Inflammatory macrophage (primary cell): ENCODE results near the gene OXTR.
"Not testable (repeated sequence)": the region's sequence is repeated elsewhere in the genome, so short reads cannot be mapped to it uniquely, and the experiment has no call there.

Experiments used
- DNase-seq, 2 donors: peaks; one replicate each; pipeline ENCODE4 v3.0.0-alpha.2; 2020 to 2022

The OXTR gene

DNA sequence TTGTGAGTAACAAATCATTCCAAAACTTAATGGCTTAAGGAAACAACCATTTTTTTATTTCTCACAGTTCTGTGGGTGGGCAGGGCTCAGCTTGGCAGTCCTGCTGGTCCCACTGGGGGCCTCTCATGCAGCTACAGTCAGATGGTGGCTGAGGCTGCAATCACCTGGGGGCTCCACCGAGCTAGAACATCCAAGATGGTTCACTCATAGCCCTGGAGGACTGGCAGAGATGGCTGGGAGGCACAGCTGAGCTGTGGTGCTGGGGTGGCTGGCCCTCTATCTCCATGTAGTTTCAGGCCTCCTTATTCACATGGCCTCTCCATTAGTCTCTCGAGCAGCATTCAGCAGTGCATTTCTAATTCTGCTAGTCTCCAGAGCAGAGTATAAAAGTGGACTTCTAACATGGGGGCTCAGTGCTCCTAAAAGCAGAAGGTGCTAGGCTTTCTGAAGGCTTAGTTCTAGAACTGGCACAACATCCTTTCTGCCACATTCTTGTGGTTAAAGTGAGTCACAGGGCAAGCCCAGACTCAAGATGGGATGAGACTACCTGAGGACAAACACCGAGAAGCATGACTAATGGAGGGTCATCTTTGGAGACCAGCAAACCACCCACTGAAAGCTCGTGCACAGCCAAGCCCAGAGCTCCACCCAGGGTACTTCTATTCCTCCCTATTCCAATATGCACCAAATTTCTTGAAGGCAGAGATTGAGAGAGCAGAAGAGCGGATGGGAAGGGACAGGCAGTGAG lies 29.5 kb downstream of the OXTR start:
- DNase-seq, result no peak

DNA sequence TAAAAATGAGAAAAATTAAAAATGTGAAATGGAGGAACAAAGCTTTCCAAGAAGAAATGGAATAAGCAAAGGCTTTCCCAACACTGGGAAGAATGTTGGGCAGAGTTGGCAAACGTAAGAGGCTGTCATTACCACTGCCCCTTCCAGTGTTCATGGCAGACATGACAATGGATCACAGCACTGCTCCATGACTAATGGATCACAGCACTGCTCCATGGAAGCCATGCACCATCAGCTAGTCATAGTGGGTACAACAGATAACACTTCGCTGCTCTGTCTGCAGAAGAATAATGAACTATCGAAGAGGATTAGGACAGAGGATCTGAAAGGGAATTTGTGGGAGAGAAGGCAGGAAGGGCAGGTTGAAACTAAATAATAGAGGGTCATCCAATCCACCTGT lies 30.8 kb downstream of the OXTR start:
- no peak for DNase-seq

DNA sequence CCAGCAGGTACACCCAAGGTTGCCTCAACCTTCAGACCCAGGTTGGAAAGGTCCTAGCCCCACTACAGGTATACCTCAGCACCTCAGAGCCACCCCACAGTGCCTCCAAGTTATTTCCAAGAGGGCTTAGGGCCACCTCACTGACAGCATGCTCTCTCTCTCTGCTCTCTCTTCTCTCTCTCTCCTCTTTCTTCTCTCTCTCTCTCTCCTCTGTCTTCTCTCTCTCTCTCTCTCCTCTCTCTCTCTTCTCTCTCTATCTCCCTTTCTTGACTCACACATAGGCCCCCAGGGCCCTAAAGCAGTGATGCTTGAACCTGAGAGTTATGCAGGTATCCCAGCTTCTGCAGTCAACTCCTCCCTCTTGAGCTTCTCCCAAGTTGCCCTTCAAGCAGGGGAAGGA lies 31.6 kb downstream of the OXTR start:
- no peak for DNase-seq

DNA sequence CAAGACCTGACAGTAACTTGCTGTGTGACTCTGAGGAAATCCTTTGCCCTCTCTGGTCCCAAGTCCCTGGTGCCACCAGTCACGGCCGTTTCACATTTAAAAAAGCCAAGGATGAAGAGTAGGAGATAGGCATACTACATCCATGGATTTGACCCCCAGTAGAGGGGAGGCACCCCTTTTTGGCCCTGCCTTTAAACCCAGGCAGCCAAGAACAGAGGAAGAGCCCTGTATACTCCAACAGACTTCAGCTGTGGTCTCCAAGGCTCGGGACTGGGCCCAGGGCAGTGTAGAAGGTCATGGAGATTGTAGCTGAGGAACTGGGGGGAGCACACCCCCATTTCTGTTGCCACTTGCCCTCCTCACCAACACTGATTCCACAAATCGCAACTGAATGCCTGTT lies 32.1 kb downstream of the OXTR start:
- no peak for DNase-seq

DNA sequence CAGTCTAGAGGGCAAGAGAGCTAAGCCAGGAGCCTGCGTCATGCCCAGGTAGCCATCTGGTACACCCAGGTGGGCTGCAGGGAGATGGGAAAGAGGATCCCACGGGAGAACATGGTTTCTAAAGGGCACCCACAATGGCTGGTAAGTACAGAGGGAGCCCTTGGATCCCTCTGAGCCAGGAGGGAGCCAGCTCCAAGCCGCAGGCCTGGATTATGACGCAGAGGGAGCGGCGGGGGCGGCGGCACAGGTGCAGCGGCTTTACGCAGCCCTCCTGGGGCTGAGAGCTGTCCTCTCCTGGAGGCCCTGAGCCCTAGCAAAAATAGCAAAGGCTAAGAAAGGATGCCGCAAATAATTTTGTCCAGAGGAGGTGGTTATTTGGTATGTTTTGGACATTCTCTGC lies 33.0 kb downstream of the OXTR start:
- no peak for DNase-seq

DNA sequence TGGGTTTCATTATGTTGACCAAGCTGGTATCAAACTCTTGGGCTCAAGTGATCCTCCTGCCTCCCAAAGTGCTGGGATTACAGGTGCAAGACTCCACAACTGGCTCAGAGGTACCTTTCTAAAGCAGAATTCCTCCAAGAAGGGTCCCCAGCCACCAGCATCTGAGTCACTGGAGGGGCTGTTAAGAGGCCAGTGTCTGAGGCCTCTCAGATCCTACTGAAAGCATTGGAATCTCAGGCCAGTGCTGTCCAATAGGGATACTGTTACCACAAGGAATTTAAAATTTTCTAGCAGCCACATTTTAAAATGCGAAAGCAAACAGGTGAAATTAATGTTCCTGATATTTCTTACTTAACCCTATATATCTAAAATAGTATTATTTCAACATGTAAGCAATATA lies 34.5 kb downstream of the OXTR start:
- DNase-seq, result no peak

DNA sequence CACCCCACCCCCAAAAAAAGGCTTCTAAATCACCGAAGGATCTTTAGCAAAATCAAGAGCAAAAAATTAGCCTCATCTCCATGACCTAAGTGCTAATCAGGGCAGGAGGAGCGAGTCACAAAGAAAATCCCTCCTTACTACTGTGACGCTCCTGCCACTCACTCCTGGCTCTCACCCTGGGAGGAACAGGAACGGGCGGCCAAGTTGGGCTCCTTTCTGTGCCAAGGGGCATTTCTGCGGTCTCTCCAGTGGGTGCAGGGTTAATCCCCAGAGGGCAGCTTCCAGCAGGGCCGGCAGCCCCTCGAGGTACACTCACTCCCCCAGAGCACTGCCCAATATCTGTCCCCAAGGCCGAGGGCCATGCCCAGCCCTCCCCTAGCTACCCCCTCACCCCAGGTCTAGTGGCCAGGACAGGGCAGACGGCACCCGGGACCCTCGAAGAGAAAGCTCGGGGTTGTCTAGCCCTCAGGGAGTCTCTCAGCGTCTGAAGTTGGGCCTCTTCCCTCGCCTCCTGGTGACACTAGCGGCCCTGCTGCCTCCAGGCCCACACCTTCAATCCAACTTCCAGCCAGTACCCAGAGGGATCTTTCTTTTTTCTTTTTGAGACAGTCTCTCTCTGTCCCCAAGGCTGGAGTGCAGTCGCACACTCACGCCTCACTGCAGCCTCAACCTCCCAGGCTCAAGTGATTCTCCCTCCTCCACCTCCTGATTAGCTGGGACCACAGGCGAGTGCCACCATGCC lies 35.1 kb downstream of the OXTR start:
- DNase-seq, result no peak

DNA sequence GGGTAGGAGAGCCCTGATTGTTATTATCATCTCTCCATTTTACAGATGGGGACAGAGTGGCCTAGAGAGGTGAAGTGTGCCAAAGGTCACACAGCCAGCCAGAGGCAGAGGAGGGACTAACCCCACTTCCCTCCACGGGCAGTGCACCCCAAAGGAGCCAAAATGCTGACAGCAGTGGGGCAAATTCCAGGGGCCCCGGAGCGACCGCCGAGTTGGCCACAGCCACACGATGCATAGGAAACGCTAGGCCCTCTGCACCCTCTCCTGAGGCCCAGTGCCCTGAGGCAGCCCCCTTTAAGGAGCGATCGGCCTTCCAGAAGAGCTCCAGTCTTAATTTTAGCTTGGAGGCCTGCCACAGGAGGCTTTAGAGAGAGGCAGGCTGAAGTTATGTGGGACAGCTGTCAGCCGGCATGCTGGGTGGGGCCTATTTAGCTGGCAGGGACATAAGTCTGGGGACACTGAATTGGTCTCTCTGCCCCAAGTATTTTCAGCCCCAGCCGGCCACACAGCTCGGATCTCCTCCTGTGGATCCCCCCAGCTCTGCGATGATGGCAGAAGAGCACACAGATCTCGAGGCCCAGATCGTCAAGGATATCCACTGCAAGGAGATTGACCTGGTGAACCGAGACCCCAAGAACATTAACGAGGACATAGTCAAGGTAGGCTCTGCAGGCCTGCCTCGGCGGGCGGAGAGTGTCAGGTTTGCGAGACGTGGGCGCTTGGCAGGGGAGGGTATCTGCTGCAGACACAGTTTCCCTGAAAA lies 35.9 kb downstream of the OXTR start, which contains the start of gene CAV3:
TSS of gene CAV3 (plus strand) at position 471 of the 763 bp plus-strand sequence. CDS start at position 546, 75 bp downstream.
- DNase-seq, result no peak

DNA sequence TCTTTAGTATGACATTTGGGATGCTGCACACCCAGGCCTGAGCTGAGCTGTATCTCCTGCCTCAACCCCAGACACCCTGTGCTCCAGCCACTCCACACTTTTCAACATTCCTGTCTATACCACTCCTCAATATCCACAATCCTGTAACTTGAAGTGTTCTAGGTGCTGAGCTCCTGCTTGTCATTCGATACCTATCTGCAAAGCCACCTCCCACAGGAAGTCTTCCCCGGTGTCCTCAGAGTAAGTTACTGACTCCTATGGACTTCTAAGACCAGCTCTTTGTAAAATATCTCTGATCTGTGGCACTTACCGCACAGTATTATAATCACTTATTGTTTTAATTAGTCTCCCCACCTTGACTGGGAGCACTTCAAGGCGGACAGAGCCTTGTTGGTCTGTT lies 37.0 kb downstream of the OXTR start:
- no peak for DNase-seq

DNA sequence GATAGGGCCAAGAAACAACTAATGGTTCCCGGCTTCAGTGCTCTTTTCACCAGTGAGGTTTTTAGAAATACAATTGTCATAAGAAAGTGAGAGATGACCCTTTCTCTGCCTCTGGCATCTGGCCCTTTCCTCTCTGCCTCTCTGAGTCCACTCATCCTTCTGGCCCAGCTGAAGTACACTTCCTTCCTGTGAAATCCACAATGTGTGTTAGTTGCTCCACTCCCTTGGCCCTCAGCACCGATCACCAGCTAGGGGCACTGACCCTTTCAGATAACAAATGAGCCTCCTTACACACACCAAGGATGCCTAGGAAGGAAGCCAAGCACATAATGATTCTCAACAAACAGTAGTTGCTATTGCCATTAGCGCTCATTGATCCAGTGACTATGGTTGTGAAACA lies 38.8 kb downstream of the OXTR start:
- no peak for DNase-seq

DNA sequence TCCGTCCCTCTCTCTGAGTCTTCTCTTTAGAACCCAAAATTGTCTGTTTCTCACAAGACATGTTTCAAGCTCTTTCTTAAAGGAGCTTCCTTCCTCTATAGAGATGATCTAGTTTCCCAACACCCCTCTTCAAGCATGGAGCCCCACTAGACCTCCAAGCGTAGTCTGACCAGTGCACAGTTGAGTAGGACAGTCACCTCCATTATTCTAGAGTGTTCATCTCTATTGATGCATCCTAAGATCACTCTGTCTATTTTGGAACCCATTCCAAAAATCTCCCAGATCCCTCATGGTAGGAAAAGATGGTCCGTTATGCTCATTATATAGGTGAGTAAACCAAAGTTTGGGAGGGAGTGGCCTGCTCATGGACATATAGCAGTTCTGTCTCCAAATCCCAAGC lies 39.9 kb downstream of the OXTR start:
- DNase-seq, result no peak

DNA sequence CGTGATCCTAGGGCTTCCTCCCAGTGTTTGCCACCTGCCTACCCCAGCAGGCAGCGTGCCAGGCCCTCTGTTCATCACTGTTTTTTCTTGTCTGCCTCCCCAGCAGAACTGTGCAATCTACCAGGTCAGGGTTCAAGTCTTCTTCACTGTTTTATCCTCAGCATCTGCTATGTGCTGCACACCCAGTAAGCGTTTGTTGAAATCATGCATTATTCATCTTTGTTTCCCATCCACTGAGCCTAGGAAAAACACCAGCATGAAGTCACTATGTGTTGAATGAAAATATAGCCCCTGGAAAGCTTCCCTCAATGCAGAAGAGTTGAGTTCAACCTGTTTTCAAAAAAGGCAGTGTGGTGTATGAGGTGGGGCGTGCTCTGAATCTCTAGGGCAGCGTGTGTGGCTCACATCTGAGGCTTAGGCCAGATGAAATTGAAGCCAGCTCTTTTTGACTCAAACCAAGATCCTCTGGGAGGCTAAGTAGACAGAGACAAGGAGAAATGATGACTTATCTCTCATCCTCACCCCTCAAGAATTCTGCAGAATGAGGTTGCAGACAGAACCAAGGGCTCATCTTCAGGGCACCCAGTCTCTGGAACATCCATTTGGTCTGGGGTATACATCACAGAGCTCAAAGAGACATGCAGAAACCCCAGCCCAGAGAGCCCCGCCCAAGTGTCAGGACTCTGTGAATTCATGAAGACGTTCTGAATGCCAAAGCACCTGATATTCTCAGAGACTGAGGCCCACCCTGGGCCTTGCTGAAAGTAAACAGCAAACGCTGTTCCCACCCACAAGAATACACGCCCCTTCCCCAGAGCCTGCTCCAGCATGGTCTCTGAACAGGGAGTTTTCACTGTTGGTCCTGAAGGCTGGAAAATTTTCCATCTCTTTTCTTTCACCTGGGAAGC lies 41.6 kb downstream of the OXTR start:
- no peak for DNase-seq

DNA sequence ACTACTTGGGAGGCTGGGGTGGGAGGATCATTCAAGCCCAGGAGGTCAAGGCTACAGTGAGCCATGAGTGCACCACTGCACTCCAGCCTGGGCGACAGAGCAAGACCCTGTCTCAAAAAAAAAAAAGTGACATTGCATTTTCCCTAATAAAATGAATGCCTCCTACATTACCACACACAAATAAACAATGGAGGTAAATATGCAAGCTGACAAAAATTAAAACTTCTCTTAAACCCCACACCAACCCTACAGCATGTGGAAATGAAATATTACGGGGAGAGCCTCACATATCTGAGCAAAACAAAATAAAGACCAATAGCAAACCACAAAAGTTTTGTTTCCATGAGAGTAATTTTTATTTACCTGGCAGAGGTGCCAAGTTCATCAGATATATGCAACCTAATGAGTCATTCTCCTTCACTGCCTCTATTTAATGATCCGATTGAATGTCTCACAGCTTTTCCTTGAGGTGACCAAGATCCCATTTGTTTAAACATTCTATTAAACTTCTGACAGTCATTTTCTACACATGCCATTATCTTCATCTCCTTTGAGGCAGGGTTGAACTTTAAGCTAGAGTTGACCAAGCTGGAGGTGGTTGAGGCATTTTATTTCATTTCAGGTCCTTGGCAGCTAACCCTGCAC lies 45.2 kb downstream of the OXTR start:
- DNase-seq, result no peak

DNA sequence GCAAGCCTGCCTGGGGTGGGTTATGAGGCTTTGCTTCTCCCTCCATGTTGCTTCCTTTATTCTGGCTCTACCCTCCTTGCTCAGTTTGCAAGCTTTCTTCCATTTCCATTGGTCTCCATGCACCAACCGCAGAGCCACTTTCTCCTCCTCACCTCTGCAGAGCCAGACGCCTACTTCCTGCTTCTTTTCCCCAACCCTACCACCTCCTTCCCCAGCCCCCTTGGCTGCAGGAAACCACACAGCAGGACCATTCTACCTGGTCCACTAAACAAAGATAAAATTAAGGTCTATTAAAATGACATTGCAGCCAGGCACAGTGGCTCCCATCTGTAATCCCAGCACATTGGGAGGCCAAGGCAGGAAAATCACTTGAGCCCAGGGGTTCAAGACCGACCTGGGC lies 45.8 kb downstream of the OXTR start:
- no peak for DNase-seq

DNA sequence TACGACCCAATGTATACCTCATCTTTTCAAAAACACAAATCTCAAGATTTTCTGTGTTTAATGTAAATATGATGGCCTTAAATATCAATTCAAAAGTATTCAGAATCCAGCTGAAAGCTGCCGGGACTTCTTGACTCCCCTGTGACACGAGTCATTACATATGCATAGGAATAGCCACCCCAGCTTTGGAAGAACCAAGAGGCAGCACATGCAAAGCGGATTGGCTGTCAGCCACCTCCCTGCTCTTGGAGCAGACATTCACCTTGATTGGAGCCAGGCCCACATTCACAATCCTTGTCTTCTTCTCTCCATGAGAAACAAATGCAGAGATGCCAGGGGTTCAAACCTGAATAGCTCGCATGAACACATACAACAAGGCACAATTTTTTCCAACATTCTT lies 46.6 kb downstream of the OXTR start:
- DNase-seq, result no peak

DNA sequence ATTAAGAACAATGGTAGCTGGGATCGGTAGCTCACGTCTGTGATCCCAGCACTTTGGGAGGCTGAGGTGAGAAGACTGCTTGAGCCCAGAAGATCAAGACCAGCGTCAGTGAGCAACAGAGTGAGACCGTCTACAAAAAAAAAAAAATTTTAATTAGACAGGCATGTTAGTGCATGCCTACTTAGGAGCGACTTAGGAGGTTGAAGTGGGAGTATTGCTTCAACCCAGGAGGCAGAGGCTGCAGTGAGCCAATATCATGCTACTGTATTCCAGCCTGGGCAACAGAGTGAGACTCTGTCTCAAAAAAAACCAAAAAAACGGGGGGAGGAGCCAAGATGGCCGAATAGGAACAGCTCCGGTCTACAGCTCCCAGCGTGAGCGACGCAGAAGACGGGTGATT lies 53.7 kb downstream of the OXTR start:
- not testable (repeated sequence) for DNase-seq

DNA sequence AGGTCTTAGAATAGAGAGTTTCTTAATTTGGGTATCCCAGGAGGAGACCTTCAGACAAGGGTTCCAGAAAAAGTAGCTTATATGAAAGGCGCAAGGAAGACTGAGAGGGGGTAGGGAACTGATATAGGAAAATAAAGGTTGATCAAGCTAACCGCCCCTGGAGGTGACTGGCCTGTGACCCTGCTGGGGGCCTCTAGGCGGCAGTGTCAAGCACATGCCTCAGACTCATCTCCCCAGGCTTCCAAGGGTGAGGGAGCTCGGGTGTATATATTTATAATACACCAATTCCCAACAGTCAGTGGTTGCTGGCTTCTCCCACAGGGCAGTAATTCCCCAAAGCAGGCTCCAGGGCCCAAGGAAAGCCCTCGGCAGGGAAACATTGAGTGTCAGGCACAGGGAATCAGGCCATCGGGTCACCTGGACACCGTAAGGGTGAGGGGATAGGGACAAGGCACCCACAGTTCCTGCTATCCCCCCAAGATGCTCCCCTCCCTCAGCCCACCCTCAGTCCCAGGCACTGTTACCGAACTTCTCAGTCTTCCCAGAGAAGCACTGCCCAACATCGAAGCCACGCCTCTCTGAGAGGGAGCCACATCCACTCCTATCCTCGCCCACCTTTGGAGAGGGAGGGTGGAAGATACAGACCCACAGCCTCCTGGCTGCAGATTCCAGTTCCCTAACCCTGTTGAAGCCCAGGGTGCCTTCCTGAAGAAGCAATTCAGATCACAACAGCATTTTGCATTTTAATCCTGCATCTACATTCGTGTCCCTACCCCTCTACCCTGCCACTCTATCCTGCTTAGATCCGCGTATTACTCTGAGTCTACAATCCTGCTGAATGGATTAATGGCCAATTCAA lies 55.3 kb downstream of the OXTR start:
- no peak for DNase-seq

DNA sequence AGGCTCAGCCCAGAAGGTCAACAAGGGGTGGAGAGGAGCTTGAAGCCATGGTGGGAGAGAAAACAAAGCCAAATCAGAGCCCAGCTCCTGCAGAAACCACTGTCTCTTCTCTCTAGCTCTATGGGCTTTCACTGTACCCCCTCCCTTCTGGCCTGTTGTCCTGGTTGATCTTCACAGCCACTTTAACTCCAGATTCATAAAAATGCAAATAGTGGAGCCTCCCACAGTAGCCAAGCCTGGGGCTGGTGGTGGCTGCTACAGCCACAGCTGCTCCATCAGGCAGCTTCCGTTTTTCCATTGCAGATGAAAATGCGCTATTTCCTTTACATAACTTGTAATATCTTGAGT lies 56.5 kb downstream of the OXTR start:
- DNase-seq, result no peak

DNA sequence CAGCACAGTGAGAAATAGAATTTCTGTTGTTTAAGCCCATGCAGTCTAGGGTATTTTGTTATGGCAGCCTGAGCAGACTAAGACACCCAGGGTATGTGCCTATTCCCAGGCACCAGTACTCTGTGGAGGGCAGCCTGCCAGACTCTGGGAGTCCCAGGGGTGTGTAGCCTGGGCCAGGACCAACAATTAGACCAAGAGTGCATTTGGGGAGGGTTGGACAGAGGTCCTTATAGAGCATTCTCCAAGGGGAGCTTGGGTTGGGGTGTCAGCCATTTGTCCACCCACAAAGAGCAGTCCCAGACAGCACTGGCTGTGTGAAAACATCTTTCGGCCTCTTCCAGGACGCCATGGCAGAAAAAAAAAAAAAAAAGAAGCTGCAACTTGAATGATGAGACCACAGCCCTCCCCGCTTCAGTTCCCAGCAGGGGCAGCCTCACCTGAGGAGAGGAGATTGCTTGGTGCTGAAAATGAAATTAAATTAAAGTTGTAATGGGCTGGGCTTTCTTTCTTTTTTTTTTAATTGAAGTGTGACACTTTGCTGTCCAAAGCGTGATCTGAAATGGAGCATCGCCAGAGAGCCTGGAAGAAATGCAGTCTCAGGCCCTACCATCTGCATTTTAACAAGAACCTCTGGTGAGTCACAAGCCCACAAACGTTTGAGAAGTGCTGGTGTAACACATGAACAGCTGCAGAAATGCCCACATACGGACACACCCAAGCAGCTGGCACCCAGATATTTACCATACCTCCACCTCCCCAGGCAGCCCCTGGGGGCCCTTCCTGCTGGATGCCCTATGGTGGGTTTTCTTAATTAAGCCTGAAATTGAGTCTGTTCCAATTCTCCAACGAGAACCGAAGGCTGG lies 57.1 kb downstream of the OXTR start:
- DNase-seq, result no peak
